T-cell (primary cell): ENCODE results near the gene C17orf100. TPM values are rescaled to one million over a fixed set of nuclear protein-coding genes. Genes with fewer than 3 reads are reported as not detected.

ENCODE experiments used
- ATAC-seq, 4 experiments: fragments of 200-7000 bp in 3 of 4; fragments of 150-1000 bp in 1 of 4; cut with Tn5 transposase; replicated peaks in 1 of 4; 1 replicate in 3 of 4; 2 replicates in 1 of 4; pipeline ENCODE4 v1.10.0; 2021; ENCODE audit warnings: moderate library complexity in 3 of 4, mild to moderate bottlenecking in 2 of 4, moderate number of reproducible peaks in 1 of 4
- CTCF ChIA-PET, 2 donors: fragments of 300-600 bp; sonication (Branson Sonifier 250); formaldehyde crosslinking; loops; one replicate each; lab custom pipeline; 2022; ENCODE audit warnings: antibody characterized with exemption in 2 of 2; lab: Charles Lee
- POLR2A ChIA-PET, 2 donors: fragments of 300-600 bp; sonication (Branson Sonifier 250); formaldehyde crosslinking; loops; one replicate each; lab custom pipeline; 2022; ENCODE audit warnings: antibody characterized with exemption in 2 of 2; lab: Charles Lee
- DNase-seq, 35 experiments: peaks; one replicate each; pipeline versions ENCODE4 v3.0.0 to v3.0.0-alpha.2; 2013 to 2023
- H3K27ac ChIP-seq: one replicate; pipeline ENCODE4 v1.5.1; 2013; ENCODE audit warnings: low read length
- H3K27me3 ChIP-seq, 2 experiments: replicated peaks in 1 of 2; 1 replicate in 1 of 2; 2 replicates in 1 of 2; pipeline versions ENCODE4 v1.6.1 to v1.7.0; 2013; ENCODE audit warnings: low read length in 1 of 2, mixed read lengths in 1 of 2; ENCODE audit not compliant: control insufficient read depth in 2 of 2, insufficient read depth in 2 of 2; ENCODE audit errors: extremely low read depth in 1 of 2
- H3K36me3 ChIP-seq, 2 donors: 1 replicate in 1 of 2; 2 replicates in 1 of 2; pipeline versions ENCODE4 v1.6.1 to v1.7.0; 2013; ENCODE audit warnings: low read length in 1 of 2; ENCODE audit not compliant: control insufficient read depth in 2 of 2, insufficient read depth in 1 of 2; ENCODE audit errors: extremely low read depth in 1 of 2
- H3K4me1 ChIP-seq, 2 experiments: 1 replicate in 1 of 2; 2 replicates in 1 of 2; pipeline versions ENCODE4 v1.6.1 to v1.7.0; 2013; ENCODE audit warnings: low read length in 2 of 2, mixed read lengths in 1 of 2; ENCODE audit not compliant: insufficient read depth in 2 of 2, control insufficient read depth in 1 of 2; ENCODE audit errors: extremely low read depth in 1 of 2
- H3K4me3 ChIP-seq, 2 donors: 1 replicate in 1 of 2; 2 replicates in 1 of 2; pipeline versions ENCODE4 v1.5.1 to v1.7.0; 2013; ENCODE audit warnings: mild to moderate bottlenecking in 2 of 2, low read length in 1 of 2, moderate library complexity in 1 of 2; ENCODE audit not compliant: control insufficient read depth in 1 of 2; ENCODE audit errors: extremely low read depth in 1 of 2
- H3K9me3 ChIP-seq: 2 replicates; pipeline ENCODE4 v1.7.0; 2013
- H3K27ac Mint-ChIP-seq, 2 donors: one replicate each; pipeline ENCODE4 v1.8.0; 2020 to 2021; ENCODE audit warnings: mild to moderate bottlenecking in 2 of 2, mixed read lengths in 2 of 2
- H3K27me3 Mint-ChIP-seq, 2 donors: one replicate each; pipeline ENCODE4 v1.8.0; 2021 to 2022; ENCODE audit warnings: mixed read lengths in 2 of 2
- H3K36me3 Mint-ChIP-seq: one replicate; pipeline ENCODE4 v1.8.0; 2021; ENCODE audit warnings: mixed read lengths
- H3K4me1 Mint-ChIP-seq, 3 donors: one replicate each; pipeline ENCODE4 v1.8.0; 2020 to 2022; ENCODE audit warnings: mixed read lengths in 3 of 3, mild to moderate bottlenecking in 1 of 3
- H3K4me3 Mint-ChIP-seq, 3 donors: one replicate each; pipeline ENCODE4 v1.8.0; 2020 to 2022; ENCODE audit warnings: mild to moderate bottlenecking in 3 of 3, mixed read lengths in 3 of 3, moderate library complexity in 3 of 3
- H3K9me3 Mint-ChIP-seq, 3 donors: one replicate each; pipeline ENCODE4 v1.8.0; 2020 to 2022; ENCODE audit warnings: mixed read lengths in 3 of 3
- WGBS: methylation state at CpG from one replicate; pipeline ENCODE4 v1.1.5; 2013; ENCODE audit warnings: missing lambda C conversion rate; ENCODE audit not compliant: insufficient coverage; 5-methylcytosine and 5-hydroxymethylcytosine counted together
- total RNA-seq, 35 experiments: library from RNA in 6 of 35; stranded (reverse) in 6 of 35; fragments of 120-200 nt in 1 of 35; gene quantifications; one replicate each; pipeline versions ENCODE4 v1.2.1 to v1.2.4 and lab custom pipeline; 2013 to 2026

The C17orf100 gene
- total RNA-seq, 5 donors from 2014 or later (not counting 1 experiment from before 2014, with no cell fraction given): 1.1 to 3.5 (median 2.8) TPM

DNA sequence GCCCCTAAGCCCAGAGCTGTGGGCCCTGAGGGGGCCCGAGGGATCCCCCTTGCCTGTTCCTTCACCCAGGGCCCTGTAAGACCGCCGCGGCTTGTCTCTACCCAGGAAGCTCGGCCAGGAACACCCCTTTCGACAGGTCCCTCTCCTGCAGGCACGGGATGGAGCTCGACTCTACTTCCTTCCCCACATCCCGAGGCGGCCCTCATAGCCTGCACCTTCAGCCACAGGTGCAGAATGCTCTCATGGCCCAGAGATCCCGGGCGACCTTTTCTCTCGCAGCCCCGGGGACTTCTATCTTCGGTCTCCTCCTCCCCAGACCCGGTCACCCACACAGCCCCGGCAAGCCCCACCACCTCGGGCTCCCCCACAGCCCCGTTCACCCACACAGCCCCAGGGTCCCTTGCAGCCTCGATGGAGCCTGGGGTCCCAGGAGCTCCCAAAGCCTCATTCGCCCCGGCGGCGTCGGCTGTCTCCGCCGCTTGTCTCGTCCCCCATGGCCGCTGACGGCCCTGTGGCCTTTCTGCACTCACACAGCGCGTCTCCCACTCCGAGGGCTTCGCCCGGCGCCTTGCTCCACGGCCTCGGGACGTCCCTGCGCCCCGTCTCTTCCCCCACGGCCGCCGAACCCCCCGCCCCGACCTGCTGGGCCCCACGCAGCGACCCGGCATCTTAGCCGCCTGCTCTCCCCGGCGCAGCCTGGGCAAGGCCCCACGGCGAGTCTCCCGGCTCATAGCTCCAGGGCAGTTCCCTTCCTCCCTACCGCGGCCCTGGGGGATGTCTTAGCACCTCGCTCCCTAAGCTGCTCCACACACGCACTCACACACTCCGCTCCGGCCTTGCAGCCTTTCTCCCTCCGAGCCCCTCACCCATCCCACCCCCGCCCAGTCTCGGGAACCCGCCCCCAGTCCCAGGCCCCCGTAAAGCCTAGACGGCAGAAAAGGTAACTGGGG, 11.7 kb upstream of the C17orf100 start:
- CTCF ChIA-PET: interaction anchor here (0.6 to 1.0 kb wide), 3 partner anchors 11 to 63 kb away, joined by 3 to 4 read pairs (median 3); partner anchors contain the start of gene MED31 (in 1 of the 2)

DNA sequence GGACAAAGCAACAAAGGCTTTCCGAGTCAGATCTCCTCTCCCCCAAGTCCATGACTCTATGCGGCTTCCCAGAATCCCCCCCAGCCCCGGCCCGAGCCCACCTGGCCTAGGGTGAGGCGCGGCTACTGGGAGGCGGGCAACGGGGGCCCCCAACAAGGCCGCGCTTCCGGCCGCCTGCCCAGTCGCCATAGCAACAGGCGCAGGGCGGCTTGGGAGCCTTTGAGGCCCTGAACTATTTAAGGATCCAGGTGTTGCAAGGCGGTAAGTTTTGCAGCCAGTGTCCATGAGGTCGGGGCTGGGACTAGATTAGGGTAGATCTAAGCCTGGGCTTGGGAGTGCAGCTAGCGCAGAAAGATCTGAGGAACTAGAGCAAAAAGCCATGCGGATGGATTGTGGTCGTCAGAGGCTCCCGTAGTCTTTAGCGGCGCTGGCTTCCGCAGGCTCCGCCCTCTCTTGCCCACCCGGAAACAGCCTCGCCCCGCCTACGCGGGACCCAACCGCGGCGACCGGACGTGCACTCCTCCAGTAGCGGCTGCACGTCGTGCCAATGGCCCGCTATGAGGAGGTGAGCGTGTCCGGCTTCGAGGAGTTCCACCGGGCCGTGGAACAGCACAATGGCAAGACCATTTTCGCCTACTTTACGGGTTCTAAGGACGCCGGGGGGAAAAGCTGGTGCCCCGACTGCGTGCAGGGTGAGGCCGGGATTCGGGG, 10.9 kb upstream of the C17orf100 start, which contains the start of the genes KIAA0753 and TXNDC17:
Gene KIAA0753, minus strand, starts transcription at position 176 of the 711 bp plus-strand sequence. CDS start 5,608 bp downstream, outside the sequence.
Gene TXNDC17, plus strand, starts transcription at position 525 of the 711 bp plus-strand sequence. Its CDS starts 23 bp downstream, at position 548.
- Histone ChIP-seq H3K27me3 (no peaks in the 10 kb centered on the region), H3K4me1 (peaks cover 12 to 37% of the 10 kb centered on the region in 2 experiments), H3K4me3 (peak within 1 kb of the TSS; percentile 89 to 98), H3K9me3 (no peaks in the 10 kb centered on the region), H3K27ac (peak within 1 kb of the TSS; percentile 80), H3K36me3 (peaks cover 6 to 20% of the 10 kb centered on the region in 2 donors)
- Mint-ChIP-seq H3K36me3 (peaks cover 11% of the 10 kb centered on the region), H3K4me3 (peak within 1 kb of the TSS; percentile 92 to 95 (median 95)), H3K9me3 (no peaks in the 10 kb centered on the region), H3K27me3 (no peaks in the 10 kb centered on the region), H3K27ac (peak within 1 kb of the TSS; percentile 96 to 97), H3K4me1 (peaks cover 50 to 66% (median 58%) of the 10 kb centered on the region in 3 donors)
- POLR2A ChIA-PET: interaction anchor here in 1 of 2 donors (0.9 to 2.7 kb wide), 2 partner anchors 10 to 13 kb away, joined by 4 to 31 read pairs; partner anchors contain the start of genes C17orf100 and MED31
- CTCF ChIA-PET: interaction anchor here in 1 of 2 donors (0.7 to 2.4 kb wide), 3 partner anchors 10 to 17 kb away, joined by 3 to 10 read pairs (median 4); partner anchors contain the start of genes C17orf100 and MED31
- DNase-seq (peak; percentile 63 to 94 (median 82)), ATAC-seq (peak; percentile 91 to 96 (median 94))
- 0% methylated on average over 52 of the region's 52 CpGs for WGBS

More for the DNA sequence above, 11.7 kb upstream of the C17orf100 start:
- Mint-ChIP-seq H3K27ac (peak overlapping the region in 1 of 2 donors; percentile 96), H3K4me1 (peaks cover 47 to 62% (median 56%) of the 10 kb centered on the region in 3 donors), H3K9me3 (no peaks in the 10 kb centered on the region), H3K27me3 (no peaks in the 10 kb centered on the region), H3K36me3 (peaks cover 6% of the 10 kb centered on the region), H3K4me3 (peak overlapping the region; percentile 92 to 95 (median 95))
- peaks cover 6 to 15% of the 10 kb centered on the region in 2 donors for H3K36me3 ChIP-seq
- H3K9me3 ChIP-seq: no peaks in the 10 kb centered on the region
- H3K27ac ChIP-seq: peak overlapping the region; percentile 80
- DNase-seq (peak in 7 of 35 experiments; percentile 18 to 53 (median 22)), ATAC-seq (peak; percentile 12 to 28 (median 22))
- no peaks in the 10 kb centered on the region for H3K27me3 ChIP-seq
- POLR2A ChIA-PET: interaction anchor here in 1 of 2 donors (2.7 kb wide), 1 partner anchor 11 kb away, joined by 31 read pairs; the partner anchor contains the start of genes C17orf100 and MED31
- WGBS: under 1% methylated on average over 63 of the region's 67 CpGs
- peak overlapping the region; percentile 89 to 98 for H3K4me3 ChIP-seq
- H3K4me1 ChIP-seq: peaks cover 12 to 37% of the 10 kb centered on the region in 2 experiments

DNA sequence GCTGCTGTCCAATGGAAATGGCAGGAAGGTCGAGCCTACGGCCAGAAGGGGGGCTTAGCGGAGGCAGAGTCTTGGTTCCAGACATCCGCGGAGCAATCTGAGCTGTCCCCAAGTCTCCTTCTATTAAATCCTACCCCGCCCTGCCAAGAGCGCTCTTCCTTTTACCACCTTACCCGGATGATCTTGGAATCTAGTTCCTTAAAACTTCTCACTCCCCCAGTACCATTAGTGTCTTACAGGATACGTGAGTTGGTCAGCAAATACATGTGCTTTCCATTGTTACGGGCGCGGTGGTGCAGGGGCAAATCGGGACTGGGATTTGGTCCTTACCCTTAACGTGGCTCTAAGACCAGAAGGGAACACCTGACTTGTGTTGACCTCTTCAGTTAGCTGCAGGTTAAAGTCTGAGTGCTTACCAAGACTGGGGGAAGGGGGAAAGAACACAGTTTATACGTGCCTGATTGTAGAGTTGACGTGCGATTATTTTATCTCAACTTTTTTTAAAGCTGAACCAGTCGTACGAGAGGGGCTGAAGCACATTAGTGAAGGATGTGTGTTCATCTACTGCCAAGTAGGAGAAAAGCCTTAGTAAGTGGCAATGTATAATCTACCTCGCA, 10.2 kb upstream of the C17orf100 start:
- no peaks in the 10 kb centered on the region for H3K9me3 Mint-ChIP-seq
- H3K27ac Mint-ChIP-seq: peak overlapping the region; percentile 96 to 97
- no peaks in the 10 kb centered on the region for H3K27me3 Mint-ChIP-seq
- peak overlapping the region; percentile 92 to 95 (median 95) for H3K4me3 Mint-ChIP-seq
- Histone ChIP-seq H3K27me3 (no peaks in the 10 kb centered on the region), H3K4me3 (peak overlapping the region; percentile 89 to 98), H3K4me1 (peaks cover 12 to 37% of the 10 kb centered on the region in 2 experiments), H3K9me3 (no peaks in the 10 kb centered on the region), H3K36me3 (peaks cover 6 to 20% of the 10 kb centered on the region in 2 donors), H3K27ac (peak overlapping the region; percentile 80)
- H3K4me1 Mint-ChIP-seq: peaks cover 56 to 73% (median 62%) of the 10 kb centered on the region in 3 donors
- 3% methylated on average over 11 of the region's 20 CpGs for WGBS
- ATAC-seq (peak in 2 of 4 experiments; percentile 2 to 9), DNase-seq (peak in 1 of 35 experiments; percentile 33)
- CTCF ChIA-PET: interaction anchor here in 1 of 2 donors (1.2 to 2.4 kb wide), 2 partner anchors 9 to 363 kb away, joined by 5 to 10 read pairs; partner anchors contain the start of genes C17orf100 and MED31
- POLR2A ChIA-PET: interaction anchor here in 1 of 2 donors (0.9 to 2.7 kb wide), 2 partner anchors 10 to 13 kb away, joined by 4 to 31 read pairs; partner anchors contain the start of genes C17orf100 and MED31
- peaks cover 15% of the 10 kb centered on the region for H3K36me3 Mint-ChIP-seq

DNA sequence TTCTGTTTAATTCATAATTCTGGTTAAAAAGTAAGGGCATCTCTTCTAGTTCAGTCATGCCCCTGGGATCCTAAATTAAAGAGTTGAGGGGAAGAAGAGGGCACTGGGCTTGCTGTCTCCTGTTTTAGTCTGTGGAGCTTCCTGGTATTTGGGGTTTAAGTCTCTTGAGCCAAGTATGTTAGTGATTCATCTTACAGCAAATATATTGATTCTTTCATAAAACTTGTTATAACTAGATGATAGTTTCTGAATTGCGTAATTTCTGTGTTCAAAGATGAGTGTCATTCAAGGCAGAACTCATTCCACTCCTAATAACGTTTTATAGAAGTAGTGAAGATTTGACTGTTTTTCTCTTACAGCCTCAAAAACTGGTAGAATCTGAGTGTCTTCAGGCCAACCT, 9.0 kb upstream of the C17orf100 start:
- H3K4me1 ChIP-seq: peaks cover 12 to 35% of the 10 kb centered on the region in 2 experiments
- peak overlapping the region; percentile 40 for H3K27ac ChIP-seq
- H3K4me3 ChIP-seq: no peak overlapping the region
- no peaks in the 10 kb centered on the region for H3K9me3 ChIP-seq
- no peaks in the 10 kb centered on the region for H3K27me3 Mint-ChIP-seq
- no peak for DNase-seq
- no peaks in the 10 kb centered on the region for H3K27me3 ChIP-seq
- H3K27ac Mint-ChIP-seq: peak overlapping the region; percentile 64 to 96
- H3K9me3 Mint-ChIP-seq: no peaks in the 10 kb centered on the region
- H3K36me3 ChIP-seq: peaks cover under 1 to 25% of the 10 kb centered on the region in 2 donors
- ATAC-seq: no peak
- H3K4me1 Mint-ChIP-seq: peaks cover 65 to 73% (median 73%) of the 10 kb centered on the region in 3 donors
- ChIA-PET POLR2A (interaction anchor here in 1 of 2 donors (2.7 kb wide), 1 partner anchor 8 kb away, joined by 31 read pairs; the partner anchor contains the start of genes C17orf100 and MED31), CTCF (interaction anchor here in 1 of 2 donors (2.4 kb wide), 1 partner anchor 8 kb away, joined by 10 read pairs; the partner anchor contains the start of genes C17orf100 and MED31)
- H3K36me3 Mint-ChIP-seq: peaks cover 16% of the 10 kb centered on the region
- no CpG with 5 or more reads among the region's 2 CpGs for WGBS
- peak overlapping the region; percentile 92 to 95 (median 95) for H3K4me3 Mint-ChIP-seq

DNA sequence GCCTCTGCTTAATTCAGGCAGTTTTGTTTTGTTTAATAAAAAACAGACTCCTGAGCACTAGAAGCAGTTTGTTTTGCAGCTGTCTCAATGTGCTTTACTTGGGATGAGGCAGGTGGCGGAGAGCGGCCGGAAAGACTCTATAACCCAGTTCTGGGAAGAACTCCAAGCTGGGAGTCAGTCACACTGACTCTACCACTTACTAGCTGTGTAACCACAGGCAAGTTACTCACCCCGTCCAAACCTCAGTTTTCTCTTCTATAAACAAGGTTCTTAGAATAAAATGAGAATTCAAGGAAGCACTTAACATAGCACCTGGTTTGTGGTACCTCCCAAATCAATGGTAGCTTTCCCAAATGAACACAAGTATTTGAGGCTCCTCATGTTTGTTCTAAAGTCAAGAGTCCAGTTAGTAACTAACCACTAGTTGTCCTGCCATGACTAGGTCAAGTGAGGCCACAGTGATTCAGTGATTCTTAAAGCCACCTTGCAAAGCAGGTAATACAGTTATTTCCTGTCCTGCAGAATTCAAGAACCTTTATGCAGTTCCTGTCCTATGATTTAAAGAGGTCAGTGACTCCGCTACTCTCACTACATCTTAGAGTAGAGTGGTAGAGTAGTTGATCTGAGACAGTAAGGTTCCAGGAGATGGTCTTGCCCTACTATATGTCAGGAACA, 8.0 kb upstream of the C17orf100 start:
- H3K4me1 Mint-ChIP-seq: peaks cover 66 to 76% (median 73%) of the 10 kb centered on the region in 3 donors
- peaks cover 26% of the 10 kb centered on the region for H3K36me3 Mint-ChIP-seq

More for the DNA sequence above, 8.0 kb upstream of the C17orf100 start:
- ATAC-seq (no peak), DNase-seq (no peak)
- H3K9me3 Mint-ChIP-seq: no peaks in the 10 kb centered on the region
- H3K27me3 Mint-ChIP-seq: no peaks in the 10 kb centered on the region
- POLR2A ChIA-PET: no interaction called here
- CTCF ChIA-PET: no interaction called here
- no peak overlapping the region for H3K4me3 ChIP-seq
- no peak overlapping the region for H3K27ac ChIP-seq
- WGBS: 59% methylated on average over 4 of the region's 5 CpGs
- no peak overlapping the region for H3K27ac Mint-ChIP-seq
- H3K9me3 ChIP-seq: no peaks in the 10 kb centered on the region
- no peak overlapping the region for H3K4me3 Mint-ChIP-seq
- H3K36me3 ChIP-seq: peaks cover 0 to 33% of the 10 kb centered on the region in 2 donors
- H3K4me1 ChIP-seq: peaks cover 12 to 25% of the 10 kb centered on the region in 2 experiments
- no peaks in the 10 kb centered on the region for H3K27me3 ChIP-seq
